ENCODE data around the gene MAGI1.

The MAGI1 gene

DNA sequence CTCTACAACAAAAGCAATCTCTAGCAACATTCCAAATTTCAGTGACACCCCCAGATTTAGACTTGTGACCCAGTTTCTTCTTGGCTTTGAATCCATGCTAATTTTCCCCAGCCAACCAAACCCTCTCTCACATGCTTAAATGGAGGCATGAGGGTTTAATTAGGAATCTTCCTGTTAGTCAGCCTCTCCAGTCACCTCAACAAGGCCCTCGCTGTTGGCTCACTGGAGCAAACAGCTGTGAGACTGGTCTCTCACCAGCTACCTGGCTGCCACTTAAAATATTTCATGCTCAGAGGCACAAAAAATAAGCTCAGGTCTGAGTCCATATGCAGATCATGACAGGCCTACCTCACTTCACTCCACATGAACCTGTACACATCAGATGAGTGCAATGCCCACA is 720.5 kb downstream of the MAGI1 start:
- no peak for DNase-seq

DNA sequence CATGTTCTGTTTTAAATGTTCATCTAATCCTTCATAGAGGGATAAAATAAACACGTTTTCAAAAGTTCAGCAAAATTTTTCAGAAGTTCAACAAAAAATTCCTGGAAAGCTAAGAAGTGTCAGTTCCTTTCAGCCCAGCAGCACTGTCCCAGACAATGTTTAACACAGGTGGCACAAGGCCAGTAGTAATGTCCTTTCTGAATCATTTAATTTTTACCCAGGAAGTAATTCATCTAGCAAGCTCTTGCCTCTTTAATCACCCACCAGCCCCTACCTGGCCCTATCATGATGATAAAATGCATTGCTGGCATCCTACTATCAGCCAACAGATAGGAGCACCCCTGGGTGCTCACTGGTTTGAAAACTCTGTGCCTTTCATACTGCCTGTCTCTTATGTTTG is 723.8 kb downstream of the MAGI1 start:
- DNase-seq, result no peak

DNA sequence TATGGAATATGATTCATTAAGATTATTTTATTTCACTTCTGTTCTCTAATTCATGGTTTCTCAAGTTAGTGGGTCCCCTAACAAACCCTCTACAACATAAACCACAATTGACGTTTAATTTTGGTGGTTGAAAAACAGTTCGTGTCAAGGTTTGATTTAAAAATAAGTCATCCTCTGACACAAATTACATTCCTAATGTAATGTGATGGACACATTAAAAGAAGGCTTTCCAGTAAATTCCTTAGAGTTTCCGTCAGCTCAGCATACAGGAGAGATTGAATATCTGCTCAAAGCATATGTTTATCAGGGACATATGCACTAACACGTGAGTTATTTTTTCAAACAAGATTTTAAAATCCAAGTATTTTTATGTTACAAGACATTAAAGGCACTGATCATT is 724.4 kb downstream of the MAGI1 start:
- no peak for DNase-seq

DNA sequence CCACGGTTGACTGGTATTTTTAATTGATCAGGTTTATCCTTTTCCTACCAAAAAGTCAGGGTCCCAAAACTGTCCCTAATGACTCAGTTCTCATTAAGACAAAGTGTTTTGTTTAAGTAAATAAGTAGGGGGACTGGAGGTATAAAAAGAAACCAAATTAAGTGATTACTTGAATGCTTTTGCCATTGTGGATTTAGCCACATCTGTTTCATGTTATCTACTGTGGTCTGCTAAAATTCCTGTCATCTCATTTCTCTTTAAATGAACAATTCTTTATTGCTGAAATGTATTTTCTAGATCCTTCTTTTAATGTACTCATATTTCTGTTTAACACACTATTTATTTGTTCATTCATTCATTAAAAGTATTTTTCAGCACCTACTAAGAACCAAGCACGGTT is 725.1 kb downstream of the MAGI1 start:
- no peak for DNase-seq

DNA sequence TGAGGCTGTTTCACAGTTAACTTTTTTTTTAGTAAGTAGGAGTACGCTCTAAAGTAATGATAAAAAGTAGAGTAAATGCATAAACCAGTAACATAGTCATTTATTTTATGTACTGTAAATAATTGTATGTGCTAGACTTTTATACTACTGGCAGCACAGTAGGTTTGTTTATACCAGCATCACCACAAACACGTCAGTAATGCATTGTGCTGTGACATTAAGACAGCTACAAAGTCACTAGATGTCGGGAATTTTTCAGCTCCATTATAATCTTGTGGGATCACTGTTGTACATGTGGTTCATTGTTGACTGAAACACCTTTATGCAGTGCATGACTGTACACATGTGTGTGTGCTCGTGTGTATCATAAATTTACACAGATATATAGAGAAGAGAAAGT is 732.9 kb downstream of the MAGI1 start:
- DNase-seq, result no peak

Data from NCI-H187 treated with DMSO at 0.1 percent for 48 hours (cell line).